K562 (cell line): ENCODE results near the gene ZNF574. TPM values are rescaled to one million over a fixed set of nuclear protein-coding genes. Genes with fewer than 3 reads are reported as not detected.

Experiments
- CAMTA2 ChIP-seq: fragments of 250-450 bp; sonication (Bioruptor Pico); conservative IDR thresholded peaks from 2 replicates; pipeline ENCODE4 v1.5.1; 2022
- FOSL1 ChIP-seq: fragments of 200-800 bp; sonication (Bioruptor generic); conservative IDR thresholded peaks from 2 replicates; pipeline ENCODE4 v1.6.1; 2016; ENCODE audit warnings: missing genetic modification characterization, missing compliant biosample characterization
- FOXM1 ChIP-seq, 2 experiments: fragments of 450-650 bp in 1 of 2; sonication (generic) in 1 of 2; formaldehyde crosslinking in 1 of 2; IDR thresholded peaks; 2 replicates each; pipeline versions ENCODE4 v1.6.1 to v1.9.0; 2017 to 2022; ENCODE audit warnings: low read depth in 2 of 2, mild to moderate bottlenecking in 2 of 2, missing genetic modification reagents in 1 of 2, moderate library complexity in 1 of 2
- MAZ ChIP-seq, 2 experiments: fragments of 450-650 bp in 1 of 2; sonication (generic) in 1 of 2; formaldehyde crosslinking; IDR thresholded peaks in 1 of 2; conservative IDR thresholded peaks in 1 of 2; 2 replicates each; pipeline versions ENCODE4 v1.4.0 to v1.5.0; 2020; ENCODE audit warnings: mild to moderate bottlenecking in 1 of 2, missing genetic modification reagents in 1 of 2
- MXI1 ChIP-seq: IDR thresholded peaks from 2 replicates; pipeline ENCODE4 v1.6.1; 2011; ENCODE audit warnings: low read depth, mild to moderate bottlenecking, improper control_type of control experiment, low read length
- NCOR1 ChIP-seq: fragments of 450-650 bp; IDR thresholded peaks from 2 replicates; pipeline ENCODE4 v1.6.1; 2016; ENCODE audit warnings: mild to moderate bottlenecking, moderate library complexity
- ZNF224 ChIP-seq: sonication (generic); formaldehyde crosslinking; IDR thresholded peaks from 2 replicates; pipeline ENCODE4 v1.8.0; 2022; ENCODE audit warnings: mild to moderate bottlenecking, missing genetic modification reagents
- ZNF644 ChIP-seq: fragments of 200-800 bp; sonication (Bioruptor generic); IDR thresholded peaks from 2 replicates; pipeline ENCODE4 v1.6.1; 2016; ENCODE audit warnings: low read depth, missing genetic modification characterization, missing compliant biosample characterization
- polyA plus RNA-seq, 8 experiments: library from polyadenylated mRNA; depleted of rRNA in 4 of 8; stranded (reverse) in 5 of 8; unstranded in 3 of 8; fragments of >200 nt; fragmentation: Nextera tagmentation in 2 of 8; fragmentation: Illumina TruSeq in 1 of 8; extraction: Ambion mirVana in 2 of 8; extraction: Trizol in 1 of 8; gene quantifications; 2 replicates each; pipeline versions ENCODE4 v1.2.1 to v1.2.3, GENCODE V29; 2011 to 2014; ENCODE audit warnings: inconsistent platforms in 1 of 8, missing spikeins in 1 of 8
- total RNA-seq, 7 experiments: library from RNA; depleted of rRNA in 6 of 7; stranded (reverse); fragments of >200 nt in 6 of 7; fragmentation: Illumina TruSeq in 2 of 7; extraction: Trizol in 2 of 7; gene quantifications; 2 replicates each; pipeline versions ENCODE4 v1.2.1 to v1.2.3, GENCODE V29; 2011 to 2021; ENCODE audit warnings: low replicate concordance in 1 of 7
- TF ChIP-seq, protein P1 (sequence below): fragments of 450-650 bp; IDR thresholded peaks from 2 replicates; pipeline ENCODE4 v1.6.1; 2017; ENCODE audit warnings: antibody characterized with exemption, mild to moderate bottlenecking
- TF ChIP-seq, protein P2 (sequence below): sonication (generic); formaldehyde crosslinking; IDR thresholded peaks from 2 replicates; pipeline ENCODE4 v1.8.0; 2022; ENCODE audit warnings: missing genetic modification reagents, mild to moderate bottlenecking, moderate library complexity, borderline replicate concordance
- TF ChIP-seq, protein P3 (sequence below): fragments of 450-650 bp; IDR thresholded peaks from 2 replicates; pipeline ENCODE4 v1.6.1; 2016; ENCODE audit warnings: antibody characterized with exemption
- TF ChIP-seq, protein P4 (sequence below): fragments of 250-450 bp; sonication (Bioruptor Pico); IDR thresholded peaks from 2 replicates; pipeline ENCODE4 v1.8.0; 2021; ENCODE audit warnings: moderate library complexity, mild to moderate bottlenecking, inconsistent platforms
- TF ChIP-seq, protein P5 (sequence below): sonication (generic); formaldehyde crosslinking; IDR thresholded peaks from 2 replicates; pipeline ENCODE4 v1.8.0; 2022; ENCODE audit warnings: mild to moderate bottlenecking, missing genetic modification reagents
- TF ChIP-seq, protein P6 (sequence below): fragments of 250-450 bp; sonication (Bioruptor Pico); IDR thresholded peaks from 2 replicates; pipeline ENCODE4 v1.8.0; 2021; ENCODE audit warnings: borderline replicate concordance, mild to moderate bottlenecking, moderate library complexity; ENCODE audit not compliant: poor library complexity, severe bottlenecking

The ZNF574 gene
- total and polyA plus RNA-seq, 9 of the 15 experiments (the other 6 are each of a cell fraction or from before 2014, with no cell fraction given), result 0.24 to 20.7 (median 8.4) TPM

DNA sequence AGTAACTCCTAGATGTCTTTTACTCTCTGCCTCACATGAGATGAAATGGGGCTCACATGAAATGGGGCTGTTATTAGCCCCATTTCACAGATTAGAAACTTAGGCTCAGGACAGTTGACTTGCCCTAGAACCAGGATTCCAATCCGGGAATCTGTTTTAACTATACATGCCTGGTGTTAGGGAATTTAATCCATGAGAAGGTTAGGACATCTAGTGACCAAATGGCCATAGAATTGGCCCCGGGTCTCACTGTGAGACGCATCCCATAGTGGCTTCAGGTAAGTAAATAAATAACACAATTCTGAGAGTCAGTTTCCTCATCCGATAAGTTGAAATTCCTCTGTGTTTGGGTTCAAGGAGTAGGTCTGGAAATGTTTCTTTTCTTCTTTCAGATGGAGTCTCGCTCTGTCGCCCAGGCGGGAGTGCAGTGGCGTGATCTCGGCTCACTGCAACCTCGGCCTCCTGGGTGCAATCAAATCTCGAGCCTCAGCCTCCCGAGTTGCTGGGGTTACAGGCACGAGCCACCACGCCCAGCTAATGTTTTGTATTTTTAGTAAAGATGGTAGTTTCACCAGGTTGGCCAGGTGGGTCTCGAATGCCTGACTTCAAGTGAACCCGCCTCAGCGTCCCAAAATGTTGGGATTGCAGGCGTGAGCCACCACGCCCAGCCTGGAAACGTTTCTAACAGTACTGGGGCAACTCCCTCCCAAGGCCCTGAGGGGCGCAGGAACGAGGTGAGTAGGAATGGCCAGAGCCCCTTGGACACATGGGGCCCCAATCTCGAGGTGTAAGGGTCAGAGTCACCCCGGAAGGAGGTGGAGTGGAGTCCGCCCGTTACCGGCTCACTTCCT lies 1.2 kb upstream of the ZNF574 start (continued):
- TF ChIP-seq, protein P1, sequence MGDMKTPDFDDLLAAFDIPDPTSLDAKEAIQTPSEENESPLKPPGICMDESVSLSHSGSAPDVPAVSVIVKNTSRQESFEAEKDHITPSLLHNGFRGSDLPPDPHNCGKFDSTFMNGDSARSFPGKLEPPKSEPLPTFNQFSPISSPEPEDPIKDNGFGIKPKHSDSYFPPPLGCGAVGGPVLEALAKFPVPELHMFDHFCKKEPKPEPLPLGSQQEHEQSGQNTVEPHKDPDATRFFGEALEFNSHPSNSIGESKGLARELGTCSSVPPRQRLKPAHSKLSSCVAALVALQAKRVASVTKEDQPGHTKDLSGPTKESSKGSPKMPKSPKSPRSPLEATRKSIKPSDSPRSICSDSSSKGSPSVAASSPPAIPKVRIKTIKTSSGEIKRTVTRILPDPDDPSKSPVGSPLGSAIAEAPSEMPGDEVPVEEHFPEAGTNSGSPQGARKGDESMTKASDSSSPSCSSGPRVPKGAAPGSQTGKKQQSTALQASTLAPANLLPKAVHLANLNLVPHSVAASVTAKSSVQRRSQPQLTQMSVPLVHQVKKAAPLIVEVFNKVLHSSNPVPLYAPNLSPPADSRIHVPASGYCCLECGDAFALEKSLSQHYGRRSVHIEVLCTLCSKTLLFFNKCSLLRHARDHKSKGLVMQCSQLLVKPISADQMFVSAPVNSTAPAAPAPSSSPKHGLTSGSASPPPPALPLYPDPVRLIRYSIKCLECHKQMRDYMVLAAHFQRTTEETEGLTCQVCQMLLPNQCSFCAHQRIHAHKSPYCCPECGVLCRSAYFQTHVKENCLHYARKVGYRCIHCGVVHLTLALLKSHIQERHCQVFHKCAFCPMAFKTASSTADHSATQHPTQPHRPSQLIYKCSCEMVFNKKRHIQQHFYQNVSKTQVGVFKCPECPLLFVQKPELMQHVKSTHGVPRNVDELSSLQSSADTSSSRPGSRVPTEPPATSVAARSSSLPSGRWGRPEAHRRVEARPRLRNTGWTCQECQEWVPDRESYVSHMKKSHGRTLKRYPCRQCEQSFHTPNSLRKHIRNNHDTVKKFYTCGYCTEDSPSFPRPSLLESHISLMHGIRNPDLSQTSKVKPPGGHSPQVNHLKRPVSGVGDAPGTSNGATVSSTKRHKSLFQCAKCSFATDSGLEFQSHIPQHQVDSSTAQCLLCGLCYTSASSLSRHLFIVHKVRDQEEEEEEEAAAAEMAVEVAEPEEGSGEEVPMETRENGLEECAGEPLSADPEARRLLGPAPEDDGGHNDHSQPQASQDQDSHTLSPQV, result peak; percentile 86
- TF ChIP-seq, protein P2, sequence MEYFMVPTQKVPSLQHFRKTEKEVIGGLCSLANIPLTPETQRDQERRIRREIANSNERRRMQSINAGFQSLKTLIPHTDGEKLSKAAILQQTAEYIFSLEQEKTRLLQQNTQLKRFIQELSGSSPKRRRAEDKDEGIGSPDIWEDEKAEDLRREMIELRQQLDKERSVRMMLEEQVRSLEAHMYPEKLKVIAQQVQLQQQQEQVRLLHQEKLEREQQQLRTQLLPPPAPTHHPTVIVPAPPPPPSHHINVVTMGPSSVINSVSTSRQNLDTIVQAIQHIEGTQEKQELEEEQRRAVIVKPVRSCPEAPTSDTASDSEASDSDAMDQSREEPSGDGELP, result no peak
- TF ChIP-seq MXI1 (no peak), FOXM1 (IDR thresholded peaks at IDR 0.05; ENCODE audit: low read depth) (no peak), FOXM1 (CRISPR knock-in tag; IDR thresholded peaks at IDR 0.05; ENCODE audit: low read depth) (no peak), MAZ (CRISPR knock-in tag; conservative IDR thresholded peaks at IDR 0.05 in 1 of 2, IDR thresholded peaks at IDR 0.05 in 1 of 2) (0 out of 4 replicates have a peak, but pooled peaks of 1 of the 2 experiments have one; percentile 41), FOSL1 (tag) (0 out of 2 replicates have a peak, but pooled peaks have one; percentile 22), CAMTA2 (no peak), NCOR1 (no peak), ZNF224 (CRISPR knock-in tag) (no peak), ZNF644 (tag) (no peak)
- TF ChIP-seq, protein P3, sequence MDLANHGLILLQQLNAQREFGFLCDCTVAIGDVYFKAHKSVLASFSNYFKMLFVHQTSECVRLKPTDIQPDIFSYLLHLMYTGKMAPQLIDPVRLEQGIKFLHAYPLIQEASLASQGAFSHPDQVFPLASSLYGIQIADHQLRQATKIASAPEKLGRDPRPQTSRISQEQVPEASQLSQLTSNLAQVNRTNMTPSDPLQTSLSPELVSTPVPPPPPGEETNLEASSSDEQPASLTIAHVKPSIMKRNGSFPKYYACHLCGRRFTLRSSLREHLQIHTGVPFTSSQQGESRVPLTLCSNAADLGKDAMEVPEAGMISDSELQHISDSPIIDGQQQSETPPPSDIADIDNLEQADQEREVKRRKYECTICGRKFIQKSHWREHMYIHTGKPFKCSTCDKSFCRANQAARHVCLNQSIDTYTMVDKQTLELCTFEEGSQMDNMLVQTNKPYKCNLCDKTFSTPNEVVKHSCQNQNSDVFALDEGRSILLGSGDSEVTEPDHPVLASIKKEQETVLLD, result no peak
- TF ChIP-seq, protein P4, sequence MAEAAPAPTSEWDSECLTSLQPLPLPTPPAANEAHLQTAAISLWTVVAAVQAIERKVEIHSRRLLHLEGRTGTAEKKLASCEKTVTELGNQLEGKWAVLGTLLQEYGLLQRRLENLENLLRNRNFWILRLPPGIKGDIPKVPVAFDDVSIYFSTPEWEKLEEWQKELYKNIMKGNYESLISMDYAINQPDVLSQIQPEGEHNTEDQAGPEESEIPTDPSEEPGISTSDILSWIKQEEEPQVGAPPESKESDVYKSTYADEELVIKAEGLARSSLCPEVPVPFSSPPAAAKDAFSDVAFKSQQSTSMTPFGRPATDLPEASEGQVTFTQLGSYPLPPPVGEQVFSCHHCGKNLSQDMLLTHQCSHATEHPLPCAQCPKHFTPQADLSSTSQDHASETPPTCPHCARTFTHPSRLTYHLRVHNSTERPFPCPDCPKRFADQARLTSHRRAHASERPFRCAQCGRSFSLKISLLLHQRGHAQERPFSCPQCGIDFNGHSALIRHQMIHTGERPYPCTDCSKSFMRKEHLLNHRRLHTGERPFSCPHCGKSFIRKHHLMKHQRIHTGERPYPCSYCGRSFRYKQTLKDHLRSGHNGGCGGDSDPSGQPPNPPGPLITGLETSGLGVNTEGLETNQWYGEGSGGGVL (CRISPR knock-in tag), result no peak
- TF ChIP-seq, protein P5, sequence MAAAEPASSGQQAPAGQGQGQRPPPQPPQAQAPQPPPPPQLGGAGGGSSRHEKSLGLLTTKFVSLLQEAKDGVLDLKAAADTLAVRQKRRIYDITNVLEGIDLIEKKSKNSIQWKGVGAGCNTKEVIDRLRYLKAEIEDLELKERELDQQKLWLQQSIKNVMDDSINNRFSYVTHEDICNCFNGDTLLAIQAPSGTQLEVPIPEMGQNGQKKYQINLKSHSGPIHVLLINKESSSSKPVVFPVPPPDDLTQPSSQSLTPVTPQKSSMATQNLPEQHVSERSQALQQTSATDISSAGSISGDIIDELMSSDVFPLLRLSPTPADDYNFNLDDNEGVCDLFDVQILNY (CRISPR knock-in tag), result peak; percentile 51; the same call in 1 of the 2 replicates
- TF ChIP-seq, protein P6, sequence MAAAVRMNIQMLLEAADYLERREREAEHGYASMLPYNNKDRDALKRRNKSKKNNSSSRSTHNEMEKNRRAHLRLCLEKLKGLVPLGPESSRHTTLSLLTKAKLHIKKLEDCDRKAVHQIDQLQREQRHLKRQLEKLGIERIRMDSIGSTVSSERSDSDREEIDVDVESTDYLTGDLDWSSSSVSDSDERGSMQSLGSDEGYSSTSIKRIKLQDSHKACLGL (CRISPR knock-in tag), result no peak
